Measurements from ENCODE around the gene VPS39.

The VPS39 gene

GRCh38 chr15:42160136-42160535 lies 48.0 kb downstream of the VPS39 start:
- TF ChIP-seq CTCF (IDR thresholded peaks at IDR 0.05; ENCODE audit: insufficient read depth, low read length) (no peak), POLR2AphosphoS5 (IDR thresholded peaks at IDR 0.05; ENCODE audit: low read depth) (no peak), GABPA (IDR thresholded peaks at IDR 0.05; ENCODE audit: low read depth) (no peak), SPI1 (IDR thresholded peaks at IDR 0.05; ENCODE audit: borderline replicate concordance, low read depth) (no peak), REST (IDR thresholded peaks at IDR 0.05; ENCODE audit: insufficient replicate concordance, low read depth) (no peak)
- Histone ChIP-seq H3K4me3 (replicated peaks; ENCODE audit: insufficient read depth, low read length) (no peak overlapping the region), H3K27me3 (ENCODE audit: insufficient read depth, poor library complexity, severe bottlenecking) (no peaks in the 10 kb centered on the region), H3K27ac (replicated peaks) (no peak overlapping the region)
- no peak for DNase-seq (ENCODE audit: low read depth in 1 of 2, low spot score in 1 of 2)

DNA sequence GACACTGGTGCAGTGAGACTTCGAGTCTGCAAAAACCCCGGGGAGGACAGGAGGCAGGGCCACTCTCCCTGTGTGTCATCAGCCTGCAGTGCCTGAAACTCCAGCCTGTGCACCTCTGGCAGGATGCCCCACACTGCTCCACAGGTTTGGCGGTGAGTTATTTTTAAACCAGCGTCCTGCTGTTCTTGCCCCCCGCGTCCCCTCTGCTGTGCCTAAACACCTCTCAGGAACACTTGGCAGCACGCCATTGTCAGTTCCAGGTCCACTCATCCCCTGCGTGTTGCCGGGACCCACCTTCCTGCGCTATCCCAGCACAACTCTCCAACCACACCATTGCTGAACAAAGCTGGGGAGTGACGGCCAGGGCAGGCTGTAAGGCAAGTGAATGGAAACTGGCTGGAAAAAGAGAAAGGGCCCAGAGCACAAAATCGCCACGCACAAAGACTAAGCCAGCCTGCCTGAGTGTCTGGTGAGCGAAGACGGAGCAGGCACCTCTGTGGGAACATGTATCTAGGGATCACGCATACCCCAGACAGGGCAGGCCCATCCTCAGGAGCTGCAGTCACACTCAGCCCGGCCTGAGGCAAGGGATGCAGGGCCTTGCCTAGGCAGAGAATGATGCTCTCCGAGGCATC lies 48.6 kb downstream of the VPS39 start:
- no peak for DNase-seq (ENCODE audit: low read depth in 1 of 2, low spot score in 1 of 2)
- H3K4me3 ChIP-seq (replicated peaks; ENCODE audit: insufficient read depth, low read length): no peak overlapping the region
- H3K27me3 ChIP-seq (ENCODE audit: insufficient read depth, poor library complexity, severe bottlenecking): no peaks in the 10 kb centered on the region
- TF ChIP-seq GABPA (IDR thresholded peaks at IDR 0.05; ENCODE audit: low read depth): no peak
- TF ChIP-seq REST (IDR thresholded peaks at IDR 0.05; ENCODE audit: insufficient replicate concordance, low read depth): no peak
- no peak for TF ChIP-seq SPI1 (IDR thresholded peaks at IDR 0.05; ENCODE audit: borderline replicate concordance, low read depth)
- TF ChIP-seq CTCF (IDR thresholded peaks at IDR 0.05; ENCODE audit: insufficient read depth, low read length): no peak
- no peak for TF ChIP-seq POLR2AphosphoS5 (IDR thresholded peaks at IDR 0.05; ENCODE audit: low read depth)
- H3K27ac ChIP-seq (replicated peaks): no peak overlapping the region

DNA sequence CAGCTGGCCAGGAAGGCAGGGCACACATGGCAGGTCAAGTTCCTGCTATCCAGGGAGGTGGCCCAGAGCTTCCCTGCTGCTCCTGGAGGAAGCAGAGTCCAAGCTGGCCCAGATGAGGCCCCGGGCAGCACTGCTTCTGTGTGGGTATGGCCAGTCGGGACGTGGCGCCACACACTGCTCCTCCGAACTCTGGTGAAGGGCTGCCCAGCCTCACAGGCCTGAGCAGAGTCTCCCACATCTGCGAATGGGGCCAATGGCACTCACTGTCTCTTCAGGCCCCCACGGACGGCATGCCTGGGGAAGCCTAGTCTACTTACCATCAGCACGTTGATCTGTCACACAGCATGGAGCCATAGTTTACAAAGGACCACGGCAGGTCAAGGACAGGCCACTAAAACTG lies 49.2 kb downstream of the VPS39 start:
- TF ChIP-seq POLR2AphosphoS5 (IDR thresholded peaks at IDR 0.05; ENCODE audit: low read depth) (no peak), CTCF (IDR thresholded peaks at IDR 0.05; ENCODE audit: insufficient read depth, low read length) (no peak), SPI1 (IDR thresholded peaks at IDR 0.05; ENCODE audit: borderline replicate concordance, low read depth) (no peak), GABPA (IDR thresholded peaks at IDR 0.05; ENCODE audit: low read depth) (no peak), REST (IDR thresholded peaks at IDR 0.05; ENCODE audit: insufficient replicate concordance, low read depth) (no peak)
- no peak overlapping the region for H3K27ac ChIP-seq (replicated peaks)
- no peaks in the 10 kb centered on the region for H3K27me3 ChIP-seq (ENCODE audit: insufficient read depth, poor library complexity, severe bottlenecking)
- no peak for DNase-seq (ENCODE audit: low read depth in 1 of 2, low spot score in 1 of 2)
- H3K4me3 ChIP-seq (replicated peaks; ENCODE audit: insufficient read depth, low read length): no peak overlapping the region

Data from HL-60 (cell line).